CD14-positive monocyte (primary cell): ENCODE data around the gene RPS23. TPM values are rescaled to one million over a fixed set of nuclear protein-coding genes. Genes with fewer than 3 reads are reported as not detected.

Experiments used
- DNase-seq, 3 donors: peaks; one replicate each; pipeline ENCODE4 v3.0.0-alpha.2; 2011 to 2022
- H2AFZ ChIP-seq: 2 replicates; pipeline ENCODE4 v1.6.0; 2012; ENCODE audit warnings: mild to moderate bottlenecking, low read depth, low read length, inconsistent platforms; ENCODE audit not compliant: insufficient read depth, poor library complexity, severe bottlenecking
- H3K27ac ChIP-seq, 2 donors: 1 replicate in 1 of 2; 2 replicates in 1 of 2; pipeline ENCODE4 v1.5.1; 2012 to 2013; ENCODE audit warnings: low read length in 2 of 2, control low read depth in 1 of 2, inconsistent platforms in 1 of 2, low read depth in 1 of 2, mild to moderate bottlenecking in 1 of 2
- H3K27me3 ChIP-seq, 2 donors: one replicate each; pipeline versions ENCODE4 v1.6.0 to v1.6.1; 2011 to 2013; ENCODE audit warnings: low read length in 2 of 2; ENCODE audit not compliant: control insufficient read depth in 2 of 2, insufficient read depth in 2 of 2
- H3K36me3 ChIP-seq, 2 donors: replicated peaks in 1 of 2; 1 replicate in 1 of 2; 2 replicates in 1 of 2; pipeline versions ENCODE4 v1.5.1 to v1.6.1; 2012 to 2013; ENCODE audit warnings: low read length in 2 of 2, control low read depth in 1 of 2, inconsistent platforms in 1 of 2, mild to moderate bottlenecking in 1 of 2; ENCODE audit not compliant: insufficient read depth in 2 of 2, control insufficient read depth in 1 of 2
- H3K4me1 ChIP-seq, 2 donors: 1 replicate in 1 of 2; 2 replicates in 1 of 2; pipeline versions ENCODE4 v1.5.1 to v1.6.1; 2012 to 2013; ENCODE audit warnings: low read length in 2 of 2, control low read depth in 1 of 2, inconsistent platforms in 1 of 2, mild to moderate bottlenecking in 1 of 2, moderate library complexity in 1 of 2; ENCODE audit not compliant: insufficient read depth in 2 of 2, control insufficient read depth in 1 of 2
- H3K4me2 ChIP-seq: replicated peaks from 2 replicates; pipeline ENCODE3; 2012; ENCODE audit warnings: low read length, moderate library complexity, mild to moderate bottlenecking; ENCODE audit not compliant: poor library complexity, severe bottlenecking; ENCODE audit errors: extremely low read depth
- H3K4me3 ChIP-seq, 3 experiments: fragments of 200-600 bp in 1 of 3; sonication (generic) in 1 of 3; replicated peaks in 1 of 3; 1 replicate in 2 of 3; 2 replicates in 1 of 3; pipeline ENCODE4 v1.5.1; 2011 to 2013; ENCODE audit warnings: low read length in 3 of 3, mild to moderate bottlenecking in 3 of 3, control low read depth in 2 of 3, low read depth in 2 of 3, inconsistent platforms in 1 of 3, moderate library complexity in 1 of 3
- H3K79me2 ChIP-seq: 2 replicates; pipeline ENCODE4 v1.6.0; 2012; ENCODE audit warnings: mild to moderate bottlenecking, control low read depth, inconsistent platforms, low read length, moderate library complexity; ENCODE audit not compliant: insufficient read depth
- H3K9ac ChIP-seq: 2 replicates; pipeline ENCODE4 v1.6.0; 2017; ENCODE audit warnings: low read length, mild to moderate bottlenecking; ENCODE audit not compliant: insufficient read depth, poor library complexity, severe bottlenecking
- H3K9me3 ChIP-seq, 2 donors: replicated peaks in 1 of 2; 1 replicate in 1 of 2; 2 replicates in 1 of 2; pipeline versions ENCODE4 v1.5.1 to v1.6.1; 2012 to 2013; ENCODE audit warnings: low read length in 2 of 2, control low read depth in 1 of 2; ENCODE audit not compliant: control insufficient read depth in 1 of 2, insufficient read depth in 1 of 2
- H4K20me1 ChIP-seq: 2 replicates; pipeline ENCODE4 v1.6.0; 2012; ENCODE audit warnings: mild to moderate bottlenecking, low read length, control low read depth, moderate library complexity; ENCODE audit not compliant: insufficient read depth
- H3K27ac Mint-ChIP-seq, 7 donors: one replicate each; pipeline ENCODE4 v1.8.0; 2020; ENCODE audit warnings: mild to moderate bottlenecking in 7 of 7, mixed read lengths in 7 of 7, moderate library complexity in 6 of 7, inconsistent platforms in 2 of 7
- H3K27me3 Mint-ChIP-seq, 3 donors: one replicate each; pipeline ENCODE4 v1.8.0; 2021 to 2022; ENCODE audit warnings: low read depth in 3 of 3, mild to moderate bottlenecking in 3 of 3, mixed read lengths in 3 of 3, moderate library complexity in 3 of 3, inconsistent platforms in 1 of 3
- H3K36me3 Mint-ChIP-seq, 2 donors: one replicate each; pipeline ENCODE4 v1.8.0; 2020; ENCODE audit warnings: mixed read lengths in 2 of 2, inconsistent platforms in 1 of 2, mild to moderate bottlenecking in 1 of 2
- H3K4me1 Mint-ChIP-seq: one replicate; pipeline ENCODE4 v1.8.0; 2020; ENCODE audit warnings: mild to moderate bottlenecking, mixed read lengths
- H3K4me3 Mint-ChIP-seq, 2 donors: one replicate each; pipeline ENCODE4 v1.8.0; 2020; ENCODE audit warnings: mild to moderate bottlenecking in 2 of 2, mixed read lengths in 2 of 2, moderate library complexity in 1 of 2
- H3K9me3 Mint-ChIP-seq, 7 donors: one replicate each; pipeline ENCODE4 v1.8.0; 2020 to 2022; ENCODE audit warnings: mixed read lengths in 7 of 7, mild to moderate bottlenecking in 6 of 7, moderate library complexity in 6 of 7, inconsistent platforms in 2 of 7
- WGBS: methylation state at CpG from one replicate; pipeline ENCODE4 v1.1.5; 2013; ENCODE audit warnings: missing lambda C conversion rate; ENCODE audit not compliant: insufficient coverage; 5-methylcytosine and 5-hydroxymethylcytosine counted together
- intact Hi-C, 2 donors: fragments of 100-400 bp; cut with micrococcal nuclease; formaldehyde crosslinking; loops; one replicate each; pipeline versions ENCODE4 v1.15.0 to v1.15.1; 2023
- polyA plus RNA-seq, 3 donors: library from polyadenylated mRNA; depleted of rRNA in 1 of 3; unstranded in 2 of 3; stranded (reverse) in 1 of 3; fragments of 300-500 nt in 2 of 3; fragments of >200 nt in 1 of 3; fragmentation: Illumina TruSeq in 2 of 3; gene quantifications; 1 replicate in 2 of 3; 2 replicates in 1 of 3; pipeline ENCODE4 v1.2.3, GENCODE V29; 2012 to 2021
- TF ChIP-seq, protein P1 (sequence below): fragments of 200-600 bp; IDR thresholded peaks from one replicate; pipeline ENCODE4 v1.8.0; 2022; ENCODE audit warnings: antibody characterized with exemption, mild to moderate bottlenecking

Gene RPS23
- polyA plus RNA-seq, 3 donors: 1,200 to 3,765 (median 1,267) TPM

DNA sequence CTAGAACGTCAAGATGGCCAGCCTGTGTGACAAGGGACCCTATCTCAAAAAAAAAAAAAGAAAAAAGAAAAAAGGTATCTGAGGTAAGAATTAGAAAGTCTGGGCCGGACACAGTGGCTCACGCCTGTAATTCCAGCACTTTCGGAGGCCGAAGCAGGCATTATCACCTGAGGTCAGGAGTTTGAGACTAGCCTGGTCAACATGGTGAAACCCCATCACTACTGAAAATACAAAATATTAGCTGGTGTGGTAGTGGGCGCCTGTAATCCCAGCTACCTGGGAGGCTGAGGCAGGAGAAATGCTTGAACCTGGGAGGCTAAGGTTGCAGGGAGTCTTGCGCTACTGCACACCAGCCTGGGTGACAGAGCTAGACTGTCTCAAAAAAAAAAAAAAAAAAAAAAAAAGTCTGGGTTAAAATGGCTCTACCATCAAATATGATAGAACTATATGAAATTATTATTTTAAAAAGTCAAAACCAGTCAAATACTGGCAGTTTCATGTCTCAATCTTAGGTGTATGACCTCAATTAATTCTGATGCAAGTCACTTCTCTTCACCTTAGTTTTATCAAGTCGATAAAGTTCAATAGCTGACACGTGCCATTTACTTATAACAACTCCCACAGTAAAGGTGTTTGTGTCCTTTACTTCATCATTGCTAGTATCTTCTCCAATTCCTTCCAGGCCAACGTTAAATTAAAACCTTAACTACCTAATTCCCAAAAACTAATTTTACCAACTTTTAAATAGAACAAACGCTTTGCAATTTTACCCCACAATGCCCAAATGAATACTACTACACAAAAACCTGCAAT, 1.1 kb downstream of the RPS23 start:
- Histone ChIP-seq H3K9ac (peak overlapping the region; percentile 89), H3K4me1 (peaks cover 16% of the 10 kb centered on the region in 2 donors), H3K27me3 (no peaks in the 10 kb centered on the region), H3K36me3 (peaks cover 25 to 38% of the 10 kb centered on the region in 2 donors), H3K79me2 (peaks cover 19% of the 10 kb centered on the region), H3K9me3 (no peaks in the 10 kb centered on the region), H3K4me2 (peak overlapping the region; percentile 86), H2AFZ (peak overlapping the region; percentile 90), H3K27ac (peak overlapping the region in 1 of 2 donors; percentile 86), H3K4me3 (peak overlapping the region; percentile 70 to 87 (median 80)), H4K20me1 (no peaks in the 10 kb centered on the region)
- Mint-ChIP-seq H3K4me1 (peaks cover 18% of the 10 kb centered on the region), H3K27ac (peak overlapping the region in 4 of 7 donors; percentile 89 to 97 (median 93)), H3K9me3 (no peaks in the 10 kb centered on the region), H3K4me3 (peak overlapping the region; percentile 91 to 95), H3K27me3 (peaks cover 0 to 1% (median 0%) of the 10 kb centered on the region in 3 donors), H3K36me3 (peaks cover 28 to 40% of the 10 kb centered on the region in 2 donors)
- WGBS: 29% methylated on average over 4 of the region's 11 CpGs
- intact Hi-C loops: loop anchor here in 1 of 2 donors (5.0 kb wide), 1 partner anchor 975 kb away; the partner anchor contains the start of gene ZCCHC9
- TF ChIP-seq, protein P1, sequence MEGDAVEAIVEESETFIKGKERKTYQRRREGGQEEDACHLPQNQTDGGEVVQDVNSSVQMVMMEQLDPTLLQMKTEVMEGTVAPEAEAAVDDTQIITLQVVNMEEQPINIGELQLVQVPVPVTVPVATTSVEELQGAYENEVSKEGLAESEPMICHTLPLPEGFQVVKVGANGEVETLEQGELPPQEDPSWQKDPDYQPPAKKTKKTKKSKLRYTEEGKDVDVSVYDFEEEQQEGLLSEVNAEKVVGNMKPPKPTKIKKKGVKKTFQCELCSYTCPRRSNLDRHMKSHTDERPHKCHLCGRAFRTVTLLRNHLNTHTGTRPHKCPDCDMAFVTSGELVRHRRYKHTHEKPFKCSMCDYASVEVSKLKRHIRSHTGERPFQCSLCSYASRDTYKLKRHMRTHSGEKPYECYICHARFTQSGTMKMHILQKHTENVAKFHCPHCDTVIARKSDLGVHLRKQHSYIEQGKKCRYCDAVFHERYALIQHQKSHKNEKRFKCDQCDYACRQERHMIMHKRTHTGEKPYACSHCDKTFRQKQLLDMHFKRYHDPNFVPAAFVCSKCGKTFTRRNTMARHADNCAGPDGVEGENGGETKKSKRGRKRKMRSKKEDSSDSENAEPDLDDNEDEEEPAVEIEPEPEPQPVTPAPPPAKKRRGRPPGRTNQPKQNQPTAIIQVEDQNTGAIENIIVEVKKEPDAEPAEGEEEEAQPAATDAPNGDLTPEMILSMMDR: no peak
- no peak for DNase-seq

DNA sequence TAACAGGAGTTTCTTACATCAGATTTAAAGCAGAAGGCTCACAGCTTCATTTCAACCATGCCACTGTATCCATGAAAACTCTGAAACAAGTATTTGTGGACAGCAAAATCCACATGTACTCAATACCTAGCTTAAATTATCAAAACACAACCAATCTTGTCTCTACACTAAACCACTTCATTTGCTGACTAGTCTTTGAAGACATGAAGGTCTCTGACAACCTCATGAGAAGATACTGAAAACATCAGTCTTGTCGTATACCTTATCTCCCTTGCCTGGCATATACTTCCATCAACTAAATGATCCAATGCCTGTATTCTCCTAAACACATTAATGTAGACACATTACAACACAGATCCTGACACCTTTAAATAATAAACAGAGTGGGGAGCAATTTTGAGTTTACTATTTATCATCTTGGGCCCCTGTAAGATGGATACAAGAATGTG, 2.9 kb downstream of the RPS23 start:
- no peak for DNase-seq
- Histone ChIP-seq H3K4me2 (no peak overlapping the region), H3K9ac (no peak overlapping the region), H3K27ac (no peak overlapping the region), H3K4me1 (peaks cover 16% of the 10 kb centered on the region in 2 donors), H3K79me2 (peaks cover 19% of the 10 kb centered on the region), H4K20me1 (no peaks in the 10 kb centered on the region), H3K36me3 (peaks cover 25 to 38% of the 10 kb centered on the region in 2 donors), H3K27me3 (no peaks in the 10 kb centered on the region), H2AFZ (no peak overlapping the region), H3K9me3 (no peaks in the 10 kb centered on the region), H3K4me3 (no peak overlapping the region)
- Mint-ChIP-seq H3K4me3 (no peak overlapping the region), H3K27me3 (peaks cover 0 to 1% (median 0%) of the 10 kb centered on the region in 3 donors), H3K9me3 (peaks cover 0 to 2% (median 0%) of the 10 kb centered on the region in 7 donors), H3K36me3 (peaks cover 28 to 43% of the 10 kb centered on the region in 2 donors), H3K4me1 (peaks cover 14% of the 10 kb centered on the region), H3K27ac (no peak overlapping the region)
- TF ChIP-seq, protein P1: no peak
- intact Hi-C loops: loop anchor here in 1 of 2 donors (5.0 kb wide), 1 partner anchor 973 kb away; the partner anchor contains the start of gene ZCCHC9
- whole genome bisulfite sequencing: no CpG with 5 or more reads among the region's 1 CpG
